Body of pancreas (tissue), 4 donors: ENCODE results near the gene FOXK2.
"Not testable (repeated sequence)": the region's sequence is repeated elsewhere in the genome, so short reads cannot be mapped to it uniquely, and the experiment has no call there.

ENCODE experiments used
- CTCF ChIP-seq, 7 experiments: fragments of 450-650 bp in 4 of 7; fragments of 200-600 bp in 3 of 7; sonication (generic) in 3 of 7; IDR thresholded peaks; one replicate each; pipeline ENCODE4 v1.5.1; 2016 to 2019; ENCODE audit warnings: antibody characterized with exemption in 7 of 7
- POLR2A ChIP-seq, 3 donors: fragments of 450-650 bp; IDR thresholded peaks; one replicate each; pipeline ENCODE4 v1.6.1; 2016; ENCODE audit warnings: antibody characterized with exemption in 3 of 3, mild to moderate bottlenecking in 2 of 3

- TF ChIP-seq CTCF, POLR2A (IDR thresholded peaks at IDR 0.05): not testable (repeated sequence)
Observed at GRCh38 chr17:82537228-82537627, 17.7 kb downstream of the FOXK2 start.
